WTC11 (cell line): Measurements from ENCODE around the gene C10orf120. TPM values are rescaled to one million over a fixed set of nuclear protein-coding genes. Genes with fewer than 3 reads are reported as not detected.

Source experiments
- CBFB ChIP-seq: sonication (generic); formaldehyde crosslinking; IDR thresholded peaks from 2 replicates; pipeline ENCODE4 v1.8.1; 2022; ENCODE audit warnings: mild to moderate bottlenecking, low read depth, missing genetic modification reagents
- GTF2I ChIP-seq: fragments of 250-450 bp; sonication (Bioruptor Pico); conservative IDR thresholded peaks from 2 replicates; pipeline ENCODE4 v1.4.0; 2021; ENCODE audit warnings: mild to moderate bottlenecking
- KAT7 ChIP-seq: sonication (generic); formaldehyde crosslinking; IDR thresholded peaks from 2 replicates; pipeline ENCODE4 v1.8.1; 2023; ENCODE audit warnings: missing genetic modification reagents, mild to moderate bottlenecking, borderline replicate concordance
- TEAD1 ChIP-seq: sonication (generic); formaldehyde crosslinking; IDR thresholded peaks from 2 replicates; pipeline ENCODE4 v1.8.0; 2022; ENCODE audit warnings: mild to moderate bottlenecking, missing genetic modification reagents
- TP53 ChIP-seq: sonication (generic); formaldehyde crosslinking; IDR thresholded peaks from 2 replicates; pipeline ENCODE4 v1.8.1; 2023; ENCODE audit warnings: mild to moderate bottlenecking, missing genetic modification reagents
- ZNF232 ChIP-seq: sonication (generic); formaldehyde crosslinking; IDR thresholded peaks from 2 replicates; pipeline ENCODE4 v1.8.0; 2022; ENCODE audit warnings: mild to moderate bottlenecking, missing genetic modification reagents
- total RNA-seq: library from RNA; stranded (reverse); gene quantifications from 3 replicates; pipeline ENCODE4 v1.2.3, GENCODE V29; 2021
- TF ChIP-seq, protein P1 (sequence below): sonication (generic); formaldehyde crosslinking; IDR thresholded peaks from 2 replicates; pipeline ENCODE4 v1.8.1; 2023; ENCODE audit warnings: mild to moderate bottlenecking, missing genetic modification reagents, borderline replicate concordance
- TF ChIP-seq, protein P2 (sequence below): sonication (generic); formaldehyde crosslinking; IDR thresholded peaks from 2 replicates; pipeline ENCODE4 v1.8.1; 2022; ENCODE audit warnings: low read depth, missing genetic modification reagents, borderline replicate concordance
- TF ChIP-seq, protein P3 (sequence below): sonication (generic); formaldehyde crosslinking; IDR thresholded peaks from 2 replicates; pipeline ENCODE4 v1.8.0; 2022; ENCODE audit warnings: mild to moderate bottlenecking, missing genetic modification reagents
- TF ChIP-seq, protein P4 (sequence below): sonication (generic); formaldehyde crosslinking; IDR thresholded peaks from 2 replicates; pipeline ENCODE4 v1.8.1; 2022; ENCODE audit warnings: mild to moderate bottlenecking, moderate library complexity, missing genetic modification reagents
- TF ChIP-seq, protein P5 (sequence below): sonication (generic); formaldehyde crosslinking; IDR thresholded peaks from 2 replicates; pipeline ENCODE4 v1.8.1; 2023; ENCODE audit warnings: mild to moderate bottlenecking, missing genetic modification reagents
- TF ChIP-seq, protein P6 (sequence below): sonication (generic); formaldehyde crosslinking; IDR thresholded peaks from 2 replicates; pipeline ENCODE4 v1.8.1; 2023; ENCODE audit warnings: mild to moderate bottlenecking, missing genetic modification reagents, moderate library complexity
- TF ChIP-seq, protein P7 (sequence below): sonication (generic); formaldehyde crosslinking; IDR thresholded peaks from 2 replicates; pipeline ENCODE4 v1.8.1; 2022; ENCODE audit warnings: low read depth, mild to moderate bottlenecking, moderate library complexity, missing genetic modification reagents, borderline replicate concordance

Gene C10orf120
- total RNA-seq, 1 experiment from 2014 or later, result not detected

DNA sequence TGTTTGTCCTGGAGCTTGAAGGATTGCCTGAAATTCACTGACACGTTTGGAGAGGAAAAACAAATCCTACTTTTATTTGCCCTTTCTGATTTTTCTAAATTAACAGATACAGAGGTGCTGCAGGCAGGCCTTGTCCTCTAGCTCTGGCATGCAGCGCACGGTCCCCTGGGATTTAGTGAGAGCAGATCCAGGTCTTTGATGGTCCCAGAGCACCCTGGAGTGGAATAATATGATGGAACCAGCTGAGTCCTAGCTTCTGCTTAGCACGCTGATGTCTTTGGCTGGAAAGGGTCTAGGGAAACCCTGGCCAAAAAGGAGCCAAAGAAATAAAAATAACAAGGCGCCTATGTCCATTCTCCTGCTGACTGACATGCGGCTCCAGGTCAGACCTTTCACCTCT, 40.5 kb downstream of the C10orf120 start (continued):
- TF ChIP-seq, protein P1, sequence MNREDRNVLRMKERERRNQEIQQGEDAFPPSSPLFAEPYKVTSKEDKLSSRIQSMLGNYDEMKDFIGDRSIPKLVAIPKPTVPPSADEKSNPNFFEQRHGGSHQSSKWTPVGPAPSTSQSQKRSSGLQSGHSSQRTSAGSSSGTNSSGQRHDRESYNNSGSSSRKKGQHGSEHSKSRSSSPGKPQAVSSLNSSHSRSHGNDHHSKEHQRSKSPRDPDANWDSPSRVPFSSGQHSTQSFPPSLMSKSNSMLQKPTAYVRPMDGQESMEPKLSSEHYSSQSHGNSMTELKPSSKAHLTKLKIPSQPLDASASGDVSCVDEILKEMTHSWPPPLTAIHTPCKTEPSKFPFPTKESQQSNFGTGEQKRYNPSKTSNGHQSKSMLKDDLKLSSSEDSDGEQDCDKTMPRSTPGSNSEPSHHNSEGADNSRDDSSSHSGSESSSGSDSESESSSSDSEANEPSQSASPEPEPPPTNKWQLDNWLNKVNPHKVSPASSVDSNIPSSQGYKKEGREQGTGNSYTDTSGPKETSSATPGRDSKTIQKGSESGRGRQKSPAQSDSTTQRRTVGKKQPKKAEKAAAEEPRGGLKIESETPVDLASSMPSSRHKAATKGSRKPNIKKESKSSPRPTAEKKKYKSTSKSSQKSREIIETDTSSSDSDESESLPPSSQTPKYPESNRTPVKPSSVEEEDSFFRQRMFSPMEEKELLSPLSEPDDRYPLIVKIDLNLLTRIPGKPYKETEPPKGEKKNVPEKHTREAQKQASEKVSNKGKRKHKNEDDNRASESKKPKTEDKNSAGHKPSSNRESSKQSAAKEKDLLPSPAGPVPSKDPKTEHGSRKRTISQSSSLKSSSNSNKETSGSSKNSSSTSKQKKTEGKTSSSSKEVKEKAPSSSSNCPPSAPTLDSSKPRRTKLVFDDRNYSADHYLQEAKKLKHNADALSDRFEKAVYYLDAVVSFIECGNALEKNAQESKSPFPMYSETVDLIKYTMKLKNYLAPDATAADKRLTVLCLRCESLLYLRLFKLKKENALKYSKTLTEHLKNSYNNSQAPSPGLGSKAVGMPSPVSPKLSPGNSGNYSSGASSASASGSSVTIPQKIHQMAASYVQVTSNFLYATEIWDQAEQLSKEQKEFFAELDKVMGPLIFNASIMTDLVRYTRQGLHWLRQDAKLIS (CRISPR knock-in tag), result no peak
- TF ChIP-seq ZNF232 (CRISPR knock-in tag) (no peak), GTF2I (CRISPR knock-in tag) (no peak), TEAD1 (CRISPR knock-in tag) (no peak), KAT7 (CRISPR knock-in tag) (no peak), TP53 (CRISPR knock-in tag) (no peak), CBFB (CRISPR knock-in tag) (no peak)
- TF ChIP-seq, protein P2, sequence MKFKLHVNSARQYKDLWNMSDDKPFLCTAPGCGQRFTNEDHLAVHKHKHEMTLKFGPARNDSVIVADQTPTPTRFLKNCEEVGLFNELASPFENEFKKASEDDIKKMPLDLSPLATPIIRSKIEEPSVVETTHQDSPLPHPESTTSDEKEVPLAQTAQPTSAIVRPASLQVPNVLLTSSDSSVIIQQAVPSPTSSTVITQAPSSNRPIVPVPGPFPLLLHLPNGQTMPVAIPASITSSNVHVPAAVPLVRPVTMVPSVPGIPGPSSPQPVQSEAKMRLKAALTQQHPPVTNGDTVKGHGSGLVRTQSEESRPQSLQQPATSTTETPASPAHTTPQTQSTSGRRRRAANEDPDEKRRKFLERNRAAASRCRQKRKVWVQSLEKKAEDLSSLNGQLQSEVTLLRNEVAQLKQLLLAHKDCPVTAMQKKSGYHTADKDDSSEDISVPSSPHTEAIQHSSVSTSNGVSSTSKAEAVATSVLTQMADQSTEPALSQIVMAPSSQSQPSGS, result no peak
- TF ChIP-seq, protein P3, sequence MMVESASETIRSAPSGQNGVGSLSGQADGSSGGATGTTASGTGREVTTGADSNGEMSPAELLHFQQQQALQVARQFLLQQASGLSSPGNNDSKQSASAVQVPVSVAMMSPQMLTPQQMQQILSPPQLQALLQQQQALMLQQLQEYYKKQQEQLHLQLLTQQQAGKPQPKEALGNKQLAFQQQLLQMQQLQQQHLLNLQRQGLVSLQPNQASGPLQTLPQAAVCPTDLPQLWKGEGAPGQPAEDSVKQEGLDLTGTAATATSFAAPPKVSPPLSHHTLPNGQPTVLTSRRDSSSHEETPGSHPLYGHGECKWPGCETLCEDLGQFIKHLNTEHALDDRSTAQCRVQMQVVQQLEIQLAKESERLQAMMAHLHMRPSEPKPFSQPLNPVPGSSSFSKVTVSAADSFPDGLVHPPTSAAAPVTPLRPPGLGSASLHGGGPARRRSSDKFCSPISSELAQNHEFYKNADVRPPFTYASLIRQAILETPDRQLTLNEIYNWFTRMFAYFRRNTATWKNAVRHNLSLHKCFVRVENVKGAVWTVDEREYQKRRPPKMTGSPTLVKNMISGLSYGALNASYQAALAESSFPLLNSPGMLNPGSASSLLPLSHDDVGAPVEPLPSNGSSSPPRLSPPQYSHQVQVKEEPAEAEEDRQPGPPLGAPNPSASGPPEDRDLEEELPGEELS (CRISPR knock-in tag), result no peak
- TF ChIP-seq, protein P4, sequence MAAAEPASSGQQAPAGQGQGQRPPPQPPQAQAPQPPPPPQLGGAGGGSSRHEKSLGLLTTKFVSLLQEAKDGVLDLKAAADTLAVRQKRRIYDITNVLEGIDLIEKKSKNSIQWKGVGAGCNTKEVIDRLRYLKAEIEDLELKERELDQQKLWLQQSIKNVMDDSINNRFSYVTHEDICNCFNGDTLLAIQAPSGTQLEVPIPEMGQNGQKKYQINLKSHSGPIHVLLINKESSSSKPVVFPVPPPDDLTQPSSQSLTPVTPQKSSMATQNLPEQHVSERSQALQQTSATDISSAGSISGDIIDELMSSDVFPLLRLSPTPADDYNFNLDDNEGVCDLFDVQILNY (CRISPR knock-in tag), result no peak
- TF ChIP-seq, protein P5, sequence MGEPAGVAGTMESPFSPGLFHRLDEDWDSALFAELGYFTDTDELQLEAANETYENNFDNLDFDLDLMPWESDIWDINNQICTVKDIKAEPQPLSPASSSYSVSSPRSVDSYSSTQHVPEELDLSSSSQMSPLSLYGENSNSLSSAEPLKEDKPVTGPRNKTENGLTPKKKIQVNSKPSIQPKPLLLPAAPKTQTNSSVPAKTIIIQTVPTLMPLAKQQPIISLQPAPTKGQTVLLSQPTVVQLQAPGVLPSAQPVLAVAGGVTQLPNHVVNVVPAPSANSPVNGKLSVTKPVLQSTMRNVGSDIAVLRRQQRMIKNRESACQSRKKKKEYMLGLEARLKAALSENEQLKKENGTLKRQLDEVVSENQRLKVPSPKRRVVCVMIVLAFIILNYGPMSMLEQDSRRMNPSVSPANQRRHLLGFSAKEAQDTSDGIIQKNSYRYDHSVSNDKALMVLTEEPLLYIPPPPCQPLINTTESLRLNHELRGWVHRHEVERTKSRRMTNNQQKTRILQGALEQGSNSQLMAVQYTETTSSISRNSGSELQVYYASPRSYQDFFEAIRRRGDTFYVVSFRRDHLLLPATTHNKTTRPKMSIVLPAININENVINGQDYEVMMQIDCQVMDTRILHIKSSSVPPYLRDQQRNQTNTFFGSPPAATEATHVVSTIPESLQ (CRISPR knock-in tag), result no peak
- TF ChIP-seq, protein P6, sequence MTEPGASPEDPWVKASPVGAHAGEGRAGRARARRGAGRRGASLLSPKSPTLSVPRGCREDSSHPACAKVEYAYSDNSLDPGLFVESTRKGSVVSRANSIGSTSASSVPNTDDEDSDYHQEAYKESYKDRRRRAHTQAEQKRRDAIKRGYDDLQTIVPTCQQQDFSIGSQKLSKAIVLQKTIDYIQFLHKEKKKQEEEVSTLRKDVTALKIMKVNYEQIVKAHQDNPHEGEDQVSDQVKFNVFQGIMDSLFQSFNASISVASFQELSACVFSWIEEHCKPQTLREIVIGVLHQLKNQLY (CRISPR knock-in tag), result no peak
- TF ChIP-seq, protein P7, sequence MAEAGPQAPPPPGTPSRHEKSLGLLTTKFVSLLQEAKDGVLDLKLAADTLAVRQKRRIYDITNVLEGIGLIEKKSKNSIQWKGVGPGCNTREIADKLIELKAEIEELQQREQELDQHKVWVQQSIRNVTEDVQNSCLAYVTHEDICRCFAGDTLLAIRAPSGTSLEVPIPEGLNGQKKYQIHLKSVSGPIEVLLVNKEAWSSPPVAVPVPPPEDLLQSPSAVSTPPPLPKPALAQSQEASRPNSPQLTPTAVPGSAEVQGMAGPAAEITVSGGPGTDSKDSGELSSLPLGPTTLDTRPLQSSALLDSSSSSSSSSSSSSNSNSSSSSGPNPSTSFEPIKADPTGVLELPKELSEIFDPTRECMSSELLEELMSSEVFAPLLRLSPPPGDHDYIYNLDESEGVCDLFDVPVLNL (CRISPR knock-in tag), result no peak
